GM18511 (cell line): ENCODE data around the gene IL3.
A peak's percentile ranks its signal among the peaks of the same experiment; 100 is the strongest.

Source experiments
- ATAC-seq: cut with Tn5 transposase; IDR thresholded peaks from one replicate; pipeline ENCODE4 v1.9.1; 2021; ENCODE audit warnings: mild to moderate bottlenecking, moderate library complexity; ENCODE audit not compliant: unreplicated experiment

IL3 gene

GRCh38 chr5:132056610-132057497 lies 3.6 kb upstream of the IL3 start:
- no peak for ATAC-seq

GRCh38 chr5:132057498-132058255 lies 2.8 kb upstream of the IL3 start:
- ATAC-seq = no peak

GRCh38 chr5:132058646-132059042 lies 1.8 kb upstream of the IL3 start:
- no peak for ATAC-seq

GRCh38 chr5:132059043-132059695 lies 1.3 kb upstream of the IL3 start:
- ATAC-seq = no peak

GRCh38 chr5:132059696-132060500 lies 557 bp upstream of the IL3 start:
- ATAC-seq = no peak

GRCh38 chr5:132063090-132063911 lies 2.8 kb downstream of the IL3 start:
- ATAC-seq = no peak

GRCh38 chr5:132064140-132064539 lies 3.7 kb downstream of the IL3 start:
- no peak for ATAC-seq

- ATAC-seq = peak; percentile 76
Measured at GRCh38 chr5:132064738-132065331, 4.4 kb downstream of the IL3 start.

GRCh38 chr5:132065351-132065937 lies 5.0 kb downstream of the IL3 start:
- peak; percentile 51 for ATAC-seq

- ATAC-seq = no peak
Measured at GRCh38 chr5:132065951-132066701, 5.7 kb downstream of the IL3 start.

GRCh38 chr5:132066871-132067270 lies 6.4 kb downstream of the IL3 start:
- no peak for ATAC-seq

- ATAC-seq = no peak
Measured at GRCh38 chr5:132067451-132067850, 7.0 kb downstream of the IL3 start.

GRCh38 chr5:132067941-132068808 lies 7.7 kb downstream of the IL3 start:
- no peak for ATAC-seq

- ATAC-seq = no peak
Measured at GRCh38 chr5:132069561-132069960, 9.1 kb downstream of the IL3 start.

- no peak for ATAC-seq
Measured at GRCh38 chr5:132069994-132070393, 9.5 kb downstream of the IL3 start.

GRCh38 chr5:132070460-132071337 lies 10.2 kb downstream of the IL3 start:
- no peak for ATAC-seq

GRCh38 chr5:132071338-132071707 lies 10.9 kb downstream of the IL3 start:
- ATAC-seq = no peak
